GM21367 (cell line): ENCODE data around the gene IQSEC2.

Experiments used
- ATAC-seq: cut with Tn5 transposase; IDR thresholded peaks from one replicate; pipeline ENCODE4 v1.9.1; 2021; ENCODE audit not compliant: unreplicated experiment

Gene IQSEC2

DNA sequence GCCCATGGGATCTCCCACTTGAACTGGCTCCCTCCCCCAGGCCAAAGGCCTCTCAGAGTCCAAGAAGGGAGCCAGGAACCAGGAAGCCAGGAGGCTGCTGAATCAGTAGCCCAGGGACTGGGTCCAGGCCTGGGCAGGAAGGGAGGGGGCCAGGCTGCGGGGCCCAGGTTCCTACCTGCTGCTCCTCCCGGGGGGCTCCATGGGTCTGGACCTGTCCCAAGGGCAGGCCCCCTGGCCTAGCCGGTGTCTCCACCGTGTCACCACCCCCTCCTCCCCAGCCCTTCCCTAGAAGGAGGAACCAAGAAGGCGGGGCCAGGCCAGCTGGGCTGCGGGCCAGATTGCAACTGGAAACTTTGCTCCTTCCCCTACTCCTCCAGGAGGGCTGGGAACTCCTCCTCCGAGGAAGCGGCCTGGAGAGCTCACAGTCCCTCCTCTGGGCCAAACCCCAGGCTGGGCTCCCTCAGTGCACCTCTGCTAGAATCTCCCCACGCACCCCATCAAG, at the start of gene IQSEC2:
Gene IQSEC2 (minus strand): TSS at position 264 of the 502 bp plus-strand sequence.
- ATAC-seq: no peak

- ATAC-seq: no peak
Measured at GRCh38 chrX:53330331-53330730, 48.9 kb upstream of the IQSEC2 start.

DNA sequence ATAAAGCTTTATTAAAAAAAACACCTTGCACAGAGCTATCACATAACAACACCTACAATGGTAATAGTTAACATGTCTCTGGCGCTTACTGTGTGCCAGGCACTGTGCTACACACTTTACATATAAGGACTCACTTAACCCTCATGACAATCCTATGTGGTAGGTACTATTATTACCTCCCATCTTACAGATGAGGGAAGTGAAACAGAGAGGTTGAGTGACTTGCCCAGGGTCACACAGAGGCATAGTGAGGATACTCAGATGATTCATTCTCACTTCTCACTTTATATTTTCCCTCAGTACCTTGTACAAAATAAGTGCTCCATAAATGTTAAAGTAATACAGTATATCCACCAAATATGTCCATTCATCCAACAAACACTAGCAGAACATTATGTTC, 43.4 kb upstream of the IQSEC2 start:
- no peak for ATAC-seq

- ATAC-seq: no peak
Measured at GRCh38 chrX:53324085-53324484, 42.7 kb upstream of the IQSEC2 start.

DNA sequence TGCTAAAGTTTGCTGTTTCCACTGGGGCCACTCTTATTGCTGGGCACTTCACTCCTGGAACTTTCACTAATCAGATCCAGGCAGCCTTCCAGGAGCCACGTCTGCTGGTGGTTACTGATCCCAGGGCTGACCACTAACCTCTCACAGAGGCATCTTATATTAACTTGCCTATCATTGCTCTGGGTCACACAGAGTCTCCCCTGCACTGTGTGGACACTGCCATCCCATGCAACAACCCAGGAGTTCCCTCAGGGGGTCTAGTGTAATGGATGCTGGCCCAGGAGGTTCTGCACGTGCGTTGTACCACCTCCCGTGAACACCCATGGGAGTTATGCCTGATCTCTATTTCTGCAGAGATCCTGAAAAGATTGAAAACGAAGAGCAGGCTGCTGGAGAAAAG, 41.8 kb upstream of the IQSEC2 start:
- ATAC-seq: no peak

GRCh38 chrX:53321943-53322497, 40.6 kb upstream of the IQSEC2 start:
- no peak for ATAC-seq

- ATAC-seq: no peak
Measured at GRCh38 chrX:53321230-53321942, 40.0 kb upstream of the IQSEC2 start.

- ATAC-seq: no peak
Measured at GRCh38 chrX:53320543-53321229, 39.3 kb upstream of the IQSEC2 start.

DNA sequence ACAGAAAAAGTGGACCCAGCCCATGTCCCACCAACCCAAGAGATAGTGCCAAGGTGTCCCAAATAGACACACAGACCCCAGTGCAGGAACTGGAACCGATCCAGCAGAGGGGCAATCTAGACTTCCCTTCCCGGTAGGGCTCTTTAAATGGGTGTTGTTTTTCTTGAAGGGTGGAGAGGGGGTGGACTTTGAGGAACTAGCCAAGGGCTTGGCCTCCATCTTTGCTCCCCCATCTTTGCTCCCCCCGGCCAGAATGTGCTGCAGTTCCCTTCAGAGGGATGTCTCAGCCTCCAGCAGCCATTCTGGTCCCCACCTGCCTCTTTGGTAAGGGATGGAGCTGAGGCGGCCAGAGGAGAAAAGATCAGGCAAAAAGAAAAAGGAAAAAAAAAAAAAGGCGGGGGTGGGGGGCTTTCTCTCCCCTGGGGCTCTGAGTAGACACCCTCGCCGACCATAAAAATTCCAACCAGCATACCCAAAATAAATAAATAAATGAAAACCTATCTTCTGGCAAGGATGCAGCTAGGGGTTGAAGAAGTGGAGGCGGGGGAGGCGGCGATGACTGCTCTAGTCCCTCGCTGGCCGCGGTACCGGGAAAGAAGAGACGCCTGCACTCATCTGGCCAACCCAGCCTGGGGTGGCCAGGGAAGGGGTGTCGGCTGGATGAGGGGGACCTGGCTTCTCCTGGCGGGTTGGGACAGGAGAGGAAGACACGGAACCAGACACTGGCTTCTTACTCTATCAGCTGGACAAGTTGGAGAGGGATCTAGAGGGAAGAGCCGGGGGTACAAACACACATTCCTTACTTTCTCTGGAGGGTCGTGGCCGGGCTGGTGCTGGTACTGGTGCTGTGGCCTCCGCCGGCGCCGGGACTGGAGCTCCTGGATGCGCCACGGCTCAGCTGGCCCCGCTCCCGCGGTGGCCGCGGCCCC, 38.5 kb upstream of the IQSEC2 start:
- no peak for ATAC-seq

DNA sequence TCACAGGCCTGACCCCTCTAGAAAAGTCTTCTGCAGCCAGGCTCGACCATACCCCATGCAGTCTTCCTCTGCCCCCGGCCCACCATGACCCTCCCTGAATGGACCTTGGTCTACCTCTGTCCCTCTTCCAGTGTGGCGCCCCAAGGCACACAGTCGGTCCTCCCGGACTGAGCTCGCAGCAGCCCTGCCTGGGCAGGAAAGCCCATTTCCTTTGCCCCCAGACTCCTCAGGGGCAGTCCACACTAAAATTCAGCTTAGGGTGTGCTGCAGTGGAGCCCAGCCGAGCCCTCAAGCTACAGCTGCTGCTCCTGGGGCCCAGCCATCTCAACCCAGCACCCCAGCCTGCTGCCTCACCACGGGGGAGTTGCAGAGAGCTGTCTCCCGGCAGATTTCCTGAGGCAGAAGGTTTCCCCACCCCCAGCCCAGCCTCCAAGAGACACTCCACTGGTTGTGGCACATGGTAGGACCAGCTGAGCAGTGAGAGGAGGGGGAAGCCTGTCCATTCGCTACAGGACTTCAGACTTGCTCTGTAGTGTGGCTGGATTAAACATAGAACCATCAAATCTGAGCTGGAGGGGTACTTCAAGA, 37.5 kb upstream of the IQSEC2 start:
- ATAC-seq: no peak

DNA sequence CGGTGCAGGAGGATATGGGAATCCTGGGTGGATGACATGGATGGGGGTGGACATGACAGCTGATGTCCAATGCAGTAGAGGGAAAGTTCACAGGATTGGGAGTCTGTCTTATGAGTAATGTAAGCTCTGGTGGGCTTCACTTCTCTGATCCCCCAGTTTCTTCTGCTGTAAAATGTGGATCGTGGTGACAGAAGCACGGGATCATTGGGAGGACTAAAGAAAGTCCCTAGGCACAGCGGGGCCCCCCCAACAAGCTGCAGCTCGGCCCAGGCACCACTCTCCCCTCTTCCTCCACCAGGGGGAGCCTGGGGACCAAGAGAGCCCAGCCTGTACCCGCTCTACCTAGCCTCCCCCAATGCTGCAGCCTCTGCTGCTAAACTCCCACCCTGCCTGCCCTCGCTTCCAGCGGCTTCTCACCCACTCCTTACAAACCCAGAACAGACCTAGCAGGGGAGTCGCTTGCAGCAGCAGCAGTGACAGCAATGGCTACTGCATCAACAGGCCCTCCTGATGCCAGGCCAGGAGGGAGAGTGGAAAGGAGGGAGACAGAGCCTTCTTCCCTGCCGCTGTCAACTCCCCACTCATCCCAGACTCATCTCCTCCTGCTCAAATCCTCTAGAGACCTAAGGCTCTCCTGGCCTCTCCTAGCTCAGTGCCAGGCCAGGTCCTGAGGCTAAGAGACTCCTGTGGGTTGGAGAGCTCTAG, 36.1 kb upstream of the IQSEC2 start:
- ATAC-seq: no peak

DNA sequence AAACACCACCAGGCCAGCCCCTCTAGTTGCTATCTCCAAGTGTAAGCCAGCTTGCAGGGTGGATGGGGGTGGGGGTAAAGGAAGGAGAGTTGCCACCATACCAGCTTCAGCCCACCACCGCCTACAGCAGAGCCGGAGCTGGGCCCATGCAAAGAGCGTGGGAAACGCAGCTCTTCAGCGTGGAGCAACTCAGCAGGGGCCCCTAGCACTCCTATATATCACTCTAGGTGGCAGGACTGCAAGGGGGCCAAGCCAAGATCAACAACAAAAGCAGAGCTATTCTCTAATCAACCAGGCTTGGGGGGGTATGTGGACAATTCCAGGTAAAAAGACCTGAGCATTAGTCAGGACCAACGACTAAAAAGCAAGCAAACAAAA, 35.5 kb upstream of the IQSEC2 start:
- no peak for ATAC-seq

DNA sequence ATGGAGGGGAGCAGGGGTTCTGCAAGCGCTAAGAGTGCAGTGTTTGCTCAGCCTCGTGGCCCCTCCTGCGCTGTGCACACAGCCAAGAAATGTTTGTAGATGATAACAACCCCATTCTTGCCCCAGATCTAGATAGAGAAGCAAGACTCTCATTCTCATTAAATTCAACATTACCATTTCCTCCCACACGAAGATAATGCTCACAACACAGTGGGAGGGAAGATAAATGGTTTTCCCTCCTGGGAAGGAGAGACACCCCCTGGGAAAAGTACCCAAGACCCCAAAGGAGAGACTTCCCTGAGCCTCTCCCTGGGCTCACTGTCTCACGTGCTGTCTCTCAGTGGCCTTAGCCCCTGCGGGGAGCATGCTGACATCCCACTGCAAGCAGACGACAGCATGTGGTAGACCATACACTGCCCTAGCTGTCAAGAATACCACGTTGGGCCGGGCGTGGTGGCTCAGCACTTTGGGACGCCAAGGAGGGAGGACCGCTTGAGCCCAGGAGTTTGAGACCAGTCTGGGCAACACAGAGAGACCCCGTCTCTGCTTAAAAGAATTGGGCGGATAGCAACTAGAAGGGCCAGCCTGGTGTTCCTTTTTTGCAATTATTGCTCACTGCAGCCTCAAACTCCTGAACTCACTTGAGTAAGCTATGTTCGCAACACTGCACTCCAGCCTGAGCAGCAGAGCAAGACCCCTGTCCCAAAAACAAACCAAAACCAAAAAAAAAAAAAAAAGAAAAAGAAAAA, 34.9 kb upstream of the IQSEC2 start:
- no peak for ATAC-seq

- ATAC-seq: no peak
Measured at GRCh38 chrX:53313728-53314105, 32.3 kb upstream of the IQSEC2 start.

- no peak for ATAC-seq
Measured at GRCh38 chrX:53312946-53313727, 31.8 kb upstream of the IQSEC2 start.

DNA sequence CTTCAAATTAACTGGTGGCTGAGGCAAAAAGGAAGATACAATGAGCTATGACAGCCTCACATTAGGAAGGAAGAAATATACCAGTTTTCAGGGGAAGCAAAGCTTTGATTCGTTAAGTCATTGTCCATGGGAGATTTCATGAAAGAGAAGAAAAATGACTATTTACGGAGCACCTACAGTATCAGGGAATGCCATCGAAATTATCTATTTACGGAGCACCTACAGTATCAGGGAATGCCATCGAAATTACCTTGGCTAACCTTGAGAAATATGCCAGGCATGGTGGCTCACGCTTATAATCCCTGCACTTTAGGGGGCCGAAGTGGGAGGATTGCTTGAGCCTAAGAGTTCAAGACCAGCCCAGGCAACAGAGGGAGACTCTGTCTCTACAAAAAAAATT, 28.5 kb upstream of the IQSEC2 start:
- no peak for ATAC-seq

GRCh38 chrX:53308836-53309235, 27.5 kb upstream of the IQSEC2 start:
- no peak for ATAC-seq

- ATAC-seq: no peak
Measured at GRCh38 chrX:53305996-53306937, 24.9 kb upstream of the IQSEC2 start.
